Activated T-cell treated with anti-CD3 and anti-CD28 coated beads, Interleukin-2, amount 50 U/mL, for 4 hours (primary cell): ENCODE data around the gene CS. TPM values are rescaled to one million over a fixed set of nuclear protein-coding genes. Genes with fewer than 3 reads are reported as not detected.
"Not testable (repeated sequence)": the region's sequence is repeated elsewhere in the genome, so short reads cannot be mapped to it uniquely, and the experiment has no call there.

Experiments
- ATAC-seq, 2 donors: fragments of 200-7000 bp; cut with Tn5 transposase; one replicate each; pipeline ENCODE4 v1.10.0; 2021
- DNase-seq: peaks from one replicate; pipeline ENCODE4 v3.0.0-alpha.2; 2020
- H3K27me3 Mint-ChIP-seq: one replicate; pipeline ENCODE4 v1.8.0; 2021; ENCODE audit warnings: low read depth, mixed read lengths
- H3K36me3 Mint-ChIP-seq: one replicate; pipeline ENCODE4 v1.8.0; 2022; ENCODE audit warnings: mixed read lengths; ENCODE audit not compliant: insufficient read depth
- H3K4me1 Mint-ChIP-seq: one replicate; pipeline ENCODE4 v1.8.0; 2021; ENCODE audit warnings: low read depth, mixed read lengths
- H3K4me3 Mint-ChIP-seq: one replicate; pipeline ENCODE4 v1.8.0; 2021; ENCODE audit warnings: mild to moderate bottlenecking, moderate library complexity, mixed read lengths
- H3K9me3 Mint-ChIP-seq: one replicate; pipeline ENCODE4 v1.8.0; 2021; ENCODE audit warnings: mixed read lengths
- total RNA-seq, 3 donors: library from RNA; stranded (reverse); gene quantifications; one replicate each; pipeline ENCODE4 v1.2.1, GENCODE V29; 2021

The CS gene
- total RNA-seq, 3 donors from 2014 or later, result 344 to 373 (median 354) TPM

- DNase-seq (no peak), ATAC-seq (no peak)
- peaks cover 15% of the 10 kb centered on the region for H3K36me3 Mint-ChIP-seq
- no peaks in the 10 kb centered on the region for H3K9me3 Mint-ChIP-seq
- peaks cover 19% of the 10 kb centered on the region for H3K4me1 Mint-ChIP-seq
- H3K27me3 Mint-ChIP-seq, result no peaks in the 10 kb centered on the region
- no peak overlapping the region for H3K4me3 Mint-ChIP-seq
Measured at GRCh38 chr12:56304872-56305590, 4.9 kb upstream of the CS start.

- Mint-ChIP-seq H3K36me3 (peaks cover 10% of the 10 kb centered on the region), H3K4me1 (peaks cover 19% of the 10 kb centered on the region)
- no peak for ATAC-seq
Measured at GRCh38 chr12:56304276-56304675, 4.1 kb upstream of the CS start.

GRCh38 chr12:56300644-56301464 lies 724 bp upstream of the CS start:
- no peak for ATAC-seq
- Mint-ChIP-seq H3K4me3 (peak overlapping the region; percentile 94), H3K36me3 (peaks cover 10% of the 10 kb centered on the region), H3K27me3 (no peaks in the 10 kb centered on the region), H3K4me1 (peaks cover 50% of the 10 kb centered on the region), H3K9me3 (no peaks in the 10 kb centered on the region)
- DNase-seq, result no peak

More at GRCh38 chr12:56304276-56304675, 4.1 kb upstream of the CS start:
- Mint-ChIP-seq H3K27me3 (no peaks in the 10 kb centered on the region), H3K9me3 (no peaks in the 10 kb centered on the region), H3K4me3 (no peak overlapping the region)
- no peak for DNase-seq

- Mint-ChIP-seq H3K9me3 (no peaks in the 10 kb centered on the region), H3K4me3 (peak overlapping the region; percentile 94), H3K27me3 (no peaks in the 10 kb centered on the region), H3K36me3 (peaks cover 5% of the 10 kb centered on the region), H3K4me1 (peaks cover 50% of the 10 kb centered on the region)
- ATAC-seq (peak; percentile 20 to 26), DNase-seq (peak; percentile 9)
Measured at GRCh38 chr12:56299308-56299852, 750 bp downstream of the CS start.

GRCh38 chr12:56298828-56299227 lies 1.3 kb downstream of the CS start:
- H3K27me3 Mint-ChIP-seq, result no peaks in the 10 kb centered on the region
- ATAC-seq (no peak), DNase-seq (no peak)
- peaks cover 53% of the 10 kb centered on the region for H3K4me1 Mint-ChIP-seq
- peaks cover 5% of the 10 kb centered on the region for H3K36me3 Mint-ChIP-seq
- H3K9me3 Mint-ChIP-seq, result no peaks in the 10 kb centered on the region
- H3K4me3 Mint-ChIP-seq, result peak overlapping the region; percentile 94

- Mint-ChIP-seq H3K4me3 (peak overlapping the region; percentile 45), H3K4me1 (peaks cover 56% of the 10 kb centered on the region), H3K27me3 (no peaks in the 10 kb centered on the region), H3K9me3 (no peaks in the 10 kb centered on the region), H3K36me3 (peaks cover 7% of the 10 kb centered on the region)
- DNase-seq, result no peak
- ATAC-seq, result no peak
Measured at GRCh38 chr12:56297400-56297799, 2.7 kb downstream of the CS start.

GRCh38 chr12:56296295-56296694 lies 3.8 kb downstream of the CS start:
- H3K4me1 Mint-ChIP-seq, result peaks cover 54% of the 10 kb centered on the region

GRCh38 chr12:56293795-56294194 lies 6.3 kb downstream of the CS start:
- peaks cover 54% of the 10 kb centered on the region for H3K4me1 Mint-ChIP-seq
- H3K9me3 Mint-ChIP-seq, result no peaks in the 10 kb centered on the region
- no peak for ATAC-seq

More at GRCh38 chr12:56296295-56296694, 3.8 kb downstream of the CS start:
- ATAC-seq (no peak), DNase-seq (no peak)
- Mint-ChIP-seq H3K4me3 (no peak overlapping the region), H3K36me3 (peaks cover 11% of the 10 kb centered on the region), H3K9me3 (no peaks in the 10 kb centered on the region), H3K27me3 (no peaks in the 10 kb centered on the region)

GRCh38 chr12:56288705-56289387 lies 11.3 kb downstream of the CS start:
- no peak overlapping the region for H3K4me3 Mint-ChIP-seq
- ATAC-seq (no peak), DNase-seq (no peak)
- peaks cover 30% of the 10 kb centered on the region for H3K36me3 Mint-ChIP-seq
- H3K9me3 Mint-ChIP-seq, result no peaks in the 10 kb centered on the region
- H3K27me3 Mint-ChIP-seq, result no peaks in the 10 kb centered on the region
- peaks cover 24% of the 10 kb centered on the region for H3K4me1 Mint-ChIP-seq

More at GRCh38 chr12:56293795-56294194, 6.3 kb downstream of the CS start:
- Mint-ChIP-seq H3K4me3 (no peak overlapping the region), H3K36me3 (peaks cover 19% of the 10 kb centered on the region), H3K27me3 (no peaks in the 10 kb centered on the region)
- DNase-seq, result no peak

- no peak overlapping the region for H3K4me3 Mint-ChIP-seq
- DNase-seq (no peak), ATAC-seq (no peak)
- peaks cover 12% of the 10 kb centered on the region for H3K4me1 Mint-ChIP-seq
- H3K36me3 Mint-ChIP-seq, result peaks cover 44% of the 10 kb centered on the region
- H3K27me3 Mint-ChIP-seq, result no peaks in the 10 kb centered on the region
- no peaks in the 10 kb centered on the region for H3K9me3 Mint-ChIP-seq
Measured at GRCh38 chr12:56286044-56286830, 13.9 kb downstream of the CS start.

GRCh38 chr12:56284263-56284662 lies 15.9 kb downstream of the CS start:
- not testable (repeated sequence) for H3K9me3 Mint-ChIP-seq, H3K27me3 Mint-ChIP-seq, ATAC-seq, DNase-seq, H3K4me3 Mint-ChIP-seq, H3K4me1 Mint-ChIP-seq
- H3K36me3 Mint-ChIP-seq, result peaks cover 40% of the 10 kb centered on the region

GRCh38 chr12:56282579-56282978 lies 17.6 kb downstream of the CS start:
- H3K27me3 Mint-ChIP-seq, result no peaks in the 10 kb centered on the region
- ATAC-seq, result no peak

GRCh38 chr12:56282030-56282429 lies 18.1 kb downstream of the CS start:
- Mint-ChIP-seq H3K4me3 (no peak overlapping the region), H3K36me3 (peaks cover 44% of the 10 kb centered on the region), H3K4me1 (no peaks in the 10 kb centered on the region), H3K9me3 (no peaks in the 10 kb centered on the region), H3K27me3 (no peaks in the 10 kb centered on the region)
- DNase-seq, result no peak
- no peak for ATAC-seq

More at GRCh38 chr12:56282579-56282978, 17.6 kb downstream of the CS start:
- DNase-seq, result no peak
- H3K4me1 Mint-ChIP-seq, result no peaks in the 10 kb centered on the region
- H3K36me3 Mint-ChIP-seq, result peaks cover 44% of the 10 kb centered on the region
- H3K4me3 Mint-ChIP-seq, result no peak overlapping the region
- H3K9me3 Mint-ChIP-seq, result no peaks in the 10 kb centered on the region
